Measurements from ENCODE around the gene DENND11.

DENND11 gene, protein sequence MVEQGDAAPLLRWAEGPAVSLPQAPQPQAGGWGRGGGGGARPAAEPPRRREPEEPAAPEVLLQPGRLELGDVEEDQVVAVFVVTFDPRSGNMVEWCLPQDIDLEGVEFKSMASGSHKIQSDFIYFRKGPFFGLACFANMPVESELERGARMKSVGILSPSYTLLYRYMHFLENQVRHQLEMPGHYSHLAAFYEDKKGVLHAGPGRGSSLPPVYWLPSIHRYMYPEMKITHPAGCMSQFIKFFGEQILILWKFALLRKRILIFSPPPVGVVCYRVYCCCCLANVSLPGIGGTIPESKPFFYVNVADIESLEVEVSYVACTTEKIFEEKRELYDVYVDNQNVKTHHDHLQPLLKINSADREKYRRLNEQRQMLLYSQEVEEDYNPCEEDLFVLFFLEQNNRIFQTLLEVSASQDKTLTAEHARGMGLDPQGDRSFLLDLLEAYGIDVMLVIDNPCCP

GRCh38 chr7:141702047-141702567 lies at the start of gene DENND11:
Gene DENND11, minus strand, starts transcription at chr7:141702166. Its CDS starts 13 bp downstream, at chr7:141702153.
- DNase-seq: peak; percentile 63

DNA sequence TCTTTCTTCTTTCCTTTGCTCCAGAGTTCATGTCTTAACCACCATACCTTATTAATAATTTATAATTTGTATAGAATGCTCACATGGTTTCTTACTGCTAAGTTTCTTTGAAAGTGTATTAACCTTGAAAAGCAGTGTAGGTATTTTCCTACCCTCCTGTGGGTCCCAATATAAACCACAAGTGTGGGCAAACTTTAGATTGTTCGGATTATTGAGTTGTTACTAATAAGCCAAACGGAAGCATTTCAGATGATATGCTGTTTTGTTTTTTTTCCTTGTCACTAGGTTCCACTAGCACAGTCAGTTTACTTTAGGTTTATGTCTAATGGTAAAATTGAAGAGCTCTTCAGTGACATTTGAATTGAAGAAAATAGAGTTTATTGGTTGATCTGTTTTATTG lies 46.4 kb upstream of the DENND11 start:
- no peak for DNase-seq

GRCh38 chr7:141744131-141744530 lies 42.2 kb upstream of the DENND11 start:
- DNase-seq: no peak

- no peak for DNase-seq
Measured at GRCh38 chr7:141742229-141742628, 40.3 kb upstream of the DENND11 start.

DNA sequence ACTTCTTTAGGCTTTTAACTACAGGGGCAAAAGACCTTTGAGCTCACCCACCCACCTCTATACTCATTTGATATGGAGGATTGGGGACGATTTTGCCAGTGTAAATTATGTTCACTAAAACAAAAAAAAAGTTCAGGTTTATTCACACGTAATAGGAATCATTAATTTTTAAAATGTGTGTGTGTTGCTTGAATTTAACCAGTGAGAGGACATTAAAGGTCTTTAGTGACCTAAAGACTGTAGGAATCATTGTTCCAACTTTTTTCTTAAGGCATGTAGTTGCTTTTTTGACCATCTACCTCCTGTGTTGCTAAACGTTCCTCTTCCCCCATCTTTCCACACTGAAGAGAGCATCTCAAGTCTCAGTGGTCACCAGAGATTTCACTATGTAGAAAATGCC lies 37.3 kb upstream of the DENND11 start:
- DNase-seq: no peak

DNA sequence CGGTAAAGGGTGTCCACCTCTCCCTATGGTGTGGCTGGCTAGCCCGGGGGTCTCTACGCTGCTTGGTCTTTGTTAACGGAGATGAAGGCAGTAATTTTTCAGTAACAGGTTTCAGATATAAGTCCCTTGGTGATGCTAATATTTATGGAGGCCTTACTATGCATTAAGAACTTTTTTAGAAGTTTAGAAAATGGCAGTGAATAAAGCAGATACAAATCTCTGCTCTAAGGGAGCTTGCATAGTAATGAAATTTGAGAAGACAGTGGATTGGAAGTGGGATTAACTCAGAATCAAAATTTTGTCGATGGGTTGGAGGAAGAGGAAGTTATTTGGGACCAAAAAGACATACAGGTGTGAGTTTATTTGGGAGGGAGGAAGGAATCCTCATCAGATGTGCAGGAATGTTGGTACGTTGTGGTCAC lies 36.6 kb upstream of the DENND11 start:
- DNase-seq: no peak

GRCh38 chr7:141737836-141738591 lies 36.0 kb upstream of the DENND11 start, which contains the start of gene SSBP1:
Gene SSBP1, plus strand, starts transcription at chr7:141738358. Its CDS starts 809 bp downstream, at chr7:141739167.
- peak; percentile 85 for DNase-seq

- DNase-seq: no peak
Measured at GRCh38 chr7:141737118-141737835, 35.3 kb upstream of the DENND11 start.

- DNase-seq: no peak
Measured at GRCh38 chr7:141731476-141732149, 29.6 kb upstream of the DENND11 start.

DNA sequence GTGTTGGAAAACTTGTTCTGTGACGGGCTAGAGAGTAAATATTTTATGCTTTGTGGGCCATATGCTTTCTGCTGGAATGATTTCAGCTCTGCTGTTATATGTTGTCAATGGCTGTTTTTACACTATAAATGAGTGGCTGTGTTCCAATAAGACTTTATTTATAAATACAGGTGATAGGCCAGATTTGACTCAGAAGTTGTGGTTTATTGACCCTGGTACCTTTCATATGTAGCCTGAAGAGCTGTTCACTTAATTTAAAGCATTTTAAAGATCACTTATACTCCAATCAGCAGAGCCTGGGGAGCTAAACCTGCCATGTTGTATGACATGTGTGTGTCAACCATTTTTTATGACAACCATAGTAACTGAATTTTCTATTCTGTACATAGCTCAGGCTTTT lies 27.1 kb upstream of the DENND11 start:
- DNase-seq: no peak

DNA sequence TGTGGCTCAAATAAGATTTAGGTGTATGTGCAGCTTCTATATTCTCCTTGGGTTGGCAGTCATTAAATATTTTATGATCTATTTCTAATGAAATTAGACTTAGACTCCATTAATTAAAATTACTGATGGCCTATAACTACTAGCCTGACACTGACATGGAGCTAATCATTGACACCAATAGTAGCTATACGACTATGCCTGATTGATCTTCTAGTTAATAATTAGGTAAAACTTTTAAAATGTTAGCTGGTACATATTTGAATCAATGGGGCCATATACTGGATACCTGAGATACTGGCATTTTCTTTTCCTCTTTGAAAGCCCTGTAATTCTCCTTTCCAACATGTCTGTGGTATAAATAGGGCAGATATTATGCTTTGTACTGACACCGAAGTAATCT lies 20.6 kb upstream of the DENND11 start:
- DNase-seq: no peak

- no peak for DNase-seq
Measured at GRCh38 chr7:141717450-141717849, 15.5 kb upstream of the DENND11 start.

DNA sequence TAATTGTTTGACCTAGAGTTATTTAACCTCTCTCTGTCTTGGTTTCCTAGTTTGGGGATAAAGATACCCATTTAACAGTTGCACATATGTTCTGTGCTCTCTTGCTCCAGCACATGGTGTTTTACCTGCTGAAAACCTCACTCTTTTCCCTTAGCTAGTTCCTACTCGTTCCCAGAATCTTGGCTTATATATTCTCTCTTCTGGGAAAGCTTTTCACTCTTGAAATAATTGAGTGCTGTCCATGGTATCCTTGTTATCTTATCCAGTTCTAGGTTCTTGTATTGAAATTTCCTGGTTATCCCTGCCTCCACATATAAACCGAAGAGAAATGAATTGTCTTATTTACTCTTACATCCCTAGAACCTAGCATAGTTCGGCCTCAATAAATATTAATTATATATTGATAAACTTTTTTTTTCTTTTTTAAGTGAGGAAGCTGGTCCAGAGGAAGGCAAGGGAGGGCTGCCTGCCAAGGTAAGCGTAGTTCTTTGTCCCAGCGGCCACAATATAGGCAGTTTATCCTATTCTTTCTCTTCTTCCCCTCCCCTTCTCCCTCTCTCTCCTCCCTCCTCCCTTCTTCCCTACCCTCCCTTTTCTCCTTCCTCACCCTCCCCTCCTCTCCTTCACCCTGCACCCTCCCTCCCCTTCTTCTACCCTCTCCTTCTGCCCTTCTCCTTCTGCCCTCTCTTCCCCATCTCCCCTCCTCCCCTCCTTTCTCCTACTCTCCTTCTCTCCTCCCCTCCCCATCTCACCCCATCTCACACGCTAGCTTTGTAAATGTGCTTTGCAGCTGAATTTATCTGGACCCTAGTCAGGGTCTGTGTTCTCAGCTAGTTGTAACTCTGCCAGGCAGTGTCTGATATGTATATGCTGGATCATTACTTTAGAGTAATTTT lies 14.1 kb upstream of the DENND11 start:
- DNase-seq: no peak

- DNase-seq: no peak
Measured at GRCh38 chr7:141715018-141715417, 13.1 kb upstream of the DENND11 start.

DNA sequence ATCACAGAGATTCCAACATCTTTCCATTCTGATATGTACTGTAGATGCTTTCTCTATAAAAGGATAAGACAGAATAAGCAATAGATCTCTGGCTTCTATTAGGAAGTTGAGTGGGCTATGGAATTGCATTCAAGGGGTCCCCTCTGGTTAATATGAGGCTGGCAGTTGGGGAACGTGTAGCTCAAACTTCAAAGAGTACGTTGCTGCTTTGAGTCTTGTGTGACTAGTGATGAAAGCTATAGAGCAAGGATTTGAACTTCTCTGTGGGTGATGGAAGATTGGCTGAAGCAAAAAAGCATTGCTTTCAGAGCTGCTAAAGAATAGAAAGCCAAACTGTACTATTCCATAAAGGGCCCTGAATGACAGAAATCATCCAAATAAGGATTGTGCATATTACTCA lies 12.6 kb upstream of the DENND11 start:
- DNase-seq: no peak

DNA sequence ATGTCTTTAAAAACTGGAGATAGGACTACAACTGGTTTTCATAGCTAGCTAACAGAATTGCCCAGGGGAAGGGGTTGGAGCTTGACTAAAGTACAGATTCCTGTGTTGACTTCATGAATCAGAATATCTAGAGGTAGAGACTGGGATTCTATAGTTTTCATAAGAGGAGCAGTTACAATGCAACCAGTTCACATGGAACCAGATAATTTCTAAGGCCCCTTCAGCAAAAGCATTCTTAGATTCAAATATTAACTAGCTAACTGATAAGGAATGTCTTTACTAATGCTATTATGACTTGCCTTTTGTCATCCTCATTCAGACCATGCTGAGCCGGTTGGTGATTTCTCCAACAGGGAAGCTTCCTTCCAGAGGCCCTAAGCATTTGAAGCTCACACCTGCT lies 11.9 kb upstream of the DENND11 start:
- no peak for DNase-seq

DNA sequence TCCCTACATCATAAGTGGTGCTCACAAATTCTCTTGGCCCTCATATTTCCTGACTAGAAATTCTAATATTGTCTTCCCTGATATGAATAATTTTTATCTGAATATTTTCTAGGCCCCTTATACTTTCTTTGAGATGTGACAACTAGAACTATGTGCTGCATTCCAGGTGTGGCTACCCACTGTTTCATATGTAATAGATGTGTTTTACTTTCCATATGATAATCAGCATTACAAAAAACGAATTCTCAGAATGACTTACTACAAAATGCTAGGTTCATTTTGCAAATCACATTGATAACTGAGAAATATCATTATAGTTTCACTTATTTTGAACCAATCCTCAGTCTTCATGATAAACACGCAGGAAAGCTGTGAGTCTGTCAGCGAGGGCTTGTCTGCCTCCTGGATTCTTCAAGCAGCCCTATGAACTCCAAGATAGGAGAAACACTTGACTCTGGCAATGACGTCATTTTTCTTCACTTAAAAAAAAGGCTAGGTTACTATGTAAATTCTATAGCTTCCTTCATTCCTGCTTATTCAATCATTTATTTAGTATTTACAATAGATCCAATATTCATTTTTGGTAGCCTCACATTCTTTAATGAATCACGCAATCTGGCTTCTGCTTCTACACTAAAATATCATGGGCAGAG lies 10.8 kb upstream of the DENND11 start:
- DNase-seq: no peak

DNA sequence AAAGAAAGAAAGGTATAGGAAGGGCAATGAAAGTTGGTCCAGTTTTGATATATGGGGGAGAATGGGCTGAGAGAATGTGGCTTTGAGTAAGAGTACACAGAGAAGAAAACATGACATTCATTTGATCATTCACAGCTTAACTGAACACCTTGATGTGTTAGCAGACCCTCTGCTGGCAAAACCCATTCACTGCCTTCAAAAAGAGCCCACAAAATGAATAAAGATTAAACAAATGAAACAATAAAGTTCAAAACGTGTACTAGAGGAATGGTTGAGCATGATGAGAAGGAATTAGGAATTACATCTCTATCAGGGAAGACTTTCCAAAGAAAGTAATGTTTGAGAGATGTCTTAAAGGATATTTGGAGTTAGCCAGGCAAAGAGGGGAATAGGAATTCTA lies 8.3 kb upstream of the DENND11 start:
- DNase-seq: no peak

DNA sequence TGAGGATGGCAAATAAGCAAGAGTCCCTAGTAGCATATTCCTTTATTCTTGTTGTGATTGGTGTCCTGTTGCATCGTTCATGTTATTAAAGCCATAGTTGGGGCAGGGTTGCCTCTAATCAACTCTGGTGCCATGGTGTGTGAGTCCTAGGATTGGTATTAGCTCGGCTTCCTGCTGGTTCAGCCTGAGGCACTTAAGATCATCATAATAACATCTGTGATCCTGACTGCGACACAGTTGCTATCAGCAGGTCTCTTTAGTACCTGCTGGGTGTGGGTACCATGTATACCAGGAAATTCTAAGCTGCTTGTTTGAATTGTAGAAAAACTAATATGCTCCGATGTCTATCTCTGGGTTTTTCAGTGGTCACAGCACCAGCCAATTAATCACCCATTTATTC lies 7.8 kb upstream of the DENND11 start:
- DNase-seq: no peak

- no peak for DNase-seq
Measured at GRCh38 chr7:141709318-141709717, 7.4 kb upstream of the DENND11 start.

- DNase-seq: no peak
Measured at GRCh38 chr7:141708351-141708750, 6.4 kb upstream of the DENND11 start, which contains the start of gene WEE2. Gene WEE2, plus strand, starts transcription at chr7:141708353. Its CDS starts 406 bp downstream, at chr7:141708759.

Data from stimulated activated CD4-positive, alpha-beta T cell treated with anti-CD3 and anti-CD28 coated beads, Interleukin-4, amount 100 ng/mL, for 1 hour (primary cell).